NCI-H2171 (cell line): Measurements from ENCODE around the gene AZGP1.
"Not testable (repeated sequence)": the region's sequence is repeated elsewhere in the genome, so short reads cannot be mapped to it uniquely, and the experiment has no call there.

Experiments used
- DNase-seq: peaks from one replicate; lab custom pipeline; 2025; lab: John Stamatoyannopoulos, UW

AZGP1 gene

GRCh38 chr7:99952649-99953048 lies 23.2 kb downstream of the AZGP1 start:
- DNase-seq, result not testable (repeated sequence)

GRCh38 chr7:99950819-99951218 lies 25.0 kb downstream of the AZGP1 start:
- not testable (repeated sequence) for DNase-seq

GRCh38 chr7:99949645-99950228 lies 26.1 kb downstream of the AZGP1 start:
- no peak for DNase-seq

GRCh38 chr7:99947608-99948007 lies 28.2 kb downstream of the AZGP1 start:
- DNase-seq, result no peak

GRCh38 chr7:99944497-99945070 lies 31.2 kb downstream of the AZGP1 start:
- DNase-seq, result no peak

GRCh38 chr7:99943641-99944496 lies 32.0 kb downstream of the AZGP1 start:
- no peak for DNase-seq

GRCh38 chr7:99938296-99938695 lies 37.5 kb downstream of the AZGP1 start:
- DNase-seq, result no peak

GRCh38 chr7:99935009-99935408 lies 40.8 kb downstream of the AZGP1 start:
- not testable (repeated sequence) for DNase-seq

- no peak for DNase-seq
Observed at GRCh38 chr7:99930376-99930775, 45.5 kb downstream of the AZGP1 start.

GRCh38 chr7:99929730-99930053 lies 46.1 kb downstream of the AZGP1 start:
- no peak for DNase-seq

- no peak for DNase-seq
Observed at GRCh38 chr7:99928994-99929729, 46.7 kb downstream of the AZGP1 start, which contains the start of gene GJC3. Gene GJC3 (minus strand): TSS chr7:99929620. CDS start chr7:99929620, 0 bp downstream.

- DNase-seq, result no peak
Observed at GRCh38 chr7:99928188-99928587, 47.6 kb downstream of the AZGP1 start.

- no peak for DNase-seq
Observed at GRCh38 chr7:99927536-99927935, 48.3 kb downstream of the AZGP1 start.

GRCh38 chr7:99926321-99926720 lies 49.5 kb downstream of the AZGP1 start:
- DNase-seq, result no peak

GRCh38 chr7:99923200-99923599 lies 52.6 kb downstream of the AZGP1 start:
- DNase-seq, result no peak

GRCh38 chr7:99920149-99920548 lies 55.7 kb downstream of the AZGP1 start:
- DNase-seq, result no peak

GRCh38 chr7:99919814-99920112 lies 56.1 kb downstream of the AZGP1 start:
- DNase-seq, result no peak

GRCh38 chr7:99918959-99919813 lies 56.6 kb downstream of the AZGP1 start, which contains the start of gene TRIM4:
Gene TRIM4 (minus strand): TSS chr7:99919530. CDS start chr7:99919401, 129 bp downstream.
- DNase-seq, result peak; percentile 87
